ENCODE measurements around the gene GPM6B.

DNA sequence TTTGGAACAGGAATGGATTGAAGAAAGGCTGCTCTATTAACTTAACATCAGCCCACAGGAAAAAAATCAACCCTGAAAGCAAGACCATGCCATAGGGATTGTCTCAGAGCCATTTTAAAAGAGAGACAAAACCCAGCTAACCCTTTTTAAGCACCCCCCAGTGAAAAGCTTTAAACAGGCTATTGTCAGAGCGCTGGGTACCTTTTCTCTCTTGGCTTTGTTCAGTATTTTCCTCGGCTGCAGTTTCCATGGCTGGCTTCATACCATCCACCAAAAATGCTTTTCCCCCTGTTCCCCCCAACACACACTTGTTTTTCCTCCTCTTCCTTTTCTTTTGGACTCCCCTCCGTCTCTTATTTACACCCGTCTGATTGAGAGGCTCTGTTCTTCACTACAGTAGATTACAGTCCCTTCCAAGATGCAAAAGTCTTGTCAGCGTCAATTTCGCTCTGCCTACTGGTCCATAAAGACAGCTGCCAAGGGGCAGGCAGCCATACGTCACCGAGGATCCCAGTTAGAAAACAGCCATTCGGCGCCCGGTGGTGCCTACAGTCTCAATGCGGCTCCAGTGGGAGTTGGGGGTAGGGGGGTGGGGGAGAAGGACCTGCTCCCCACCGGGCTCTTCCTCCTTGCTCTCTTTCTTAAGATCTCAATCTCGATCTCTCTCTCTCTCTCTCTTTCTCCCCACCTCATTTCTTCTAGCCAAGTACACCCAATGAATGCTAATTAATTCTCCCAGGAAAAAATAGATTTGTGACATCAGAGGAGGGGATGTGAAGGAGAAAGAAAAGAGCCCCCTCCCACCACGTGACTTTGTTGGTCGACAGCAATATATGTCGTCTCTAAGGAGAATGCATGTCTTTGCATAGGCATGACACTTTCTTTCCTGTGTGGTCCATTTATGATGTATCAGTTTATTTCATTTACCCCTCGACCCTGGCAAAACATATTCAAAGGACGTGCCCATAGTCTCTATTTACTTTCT lies at the start of gene GPM6B:
- TF ChIP-seq CTCF (IDR thresholded peaks at IDR 0.05): no peak
- no peak for TF ChIP-seq POLR2A (IDR thresholded peaks at IDR 0.05)
